K562 (cell line): ENCODE measurements around the gene LMBR1. TPM values are rescaled to one million over a fixed set of nuclear protein-coding genes. Genes with fewer than 3 reads are reported as not detected.
A peak's percentile ranks its signal among the peaks of the same experiment; 100 is the strongest.

Experiments used
- CHD4 ChIP-seq: fragments of 200-600 bp; sonication (generic); IDR thresholded peaks from 3 replicates; pipeline ENCODE4 v1.6.1; 2012; ENCODE audit warnings: low read depth, mild to moderate bottlenecking, mixed read lengths, low read length, inconsistent platforms; ENCODE audit not compliant: insufficient read depth, insufficient replicate concordance, poor library complexity, severe bottlenecking
- CHD7 ChIP-seq: fragments of 200-600 bp; sonication (generic); IDR thresholded peaks from one replicate; pipeline ENCODE4 v1.6.1; 2012; ENCODE audit warnings: mild to moderate bottlenecking, low read depth, low read length, inconsistent platforms
- HNRNPUL1 ChIP-seq: fragments of 200-400 bp; formaldehyde crosslinking; IDR thresholded peaks from 2 replicates; pipeline ENCODE4 v1.6.1; 2017; ENCODE audit warnings: low read length
- MAFK ChIP-seq: IDR thresholded peaks from 2 replicates; pipeline ENCODE4 v1.6.1; 2011; ENCODE audit warnings: low read length, improper control_type of control experiment
- NR3C1 ChIP-seq: sonication (generic); formaldehyde crosslinking; IDR thresholded peaks from 2 replicates; pipeline ENCODE4 v1.8.1; 2022; ENCODE audit warnings: missing genetic modification reagents
- SMARCC2 ChIP-seq: fragments of 450-650 bp; IDR thresholded peaks from 2 replicates; pipeline ENCODE4 v1.6.1; 2017; ENCODE audit warnings: antibody characterized with exemption, moderate library complexity, mild to moderate bottlenecking, low read depth
- SRSF9 ChIP-seq: fragments of 200-400 bp; formaldehyde crosslinking; IDR thresholded peaks from 2 replicates; pipeline ENCODE4 v1.6.1; 2017; ENCODE audit warnings: low read depth, low read length, borderline replicate concordance
- STAT5B ChIP-seq: fragments of 250-450 bp; sonication (Bioruptor Pico); IDR thresholded peaks from 2 replicates; pipeline ENCODE4 v1.8.0; 2021; ENCODE audit warnings: mild to moderate bottlenecking, inconsistent platforms
- TAF9B ChIP-seq: fragments of 450-650 bp; IDR thresholded peaks from 2 replicates; pipeline ENCODE4 v1.6.1; 2018; ENCODE audit warnings: mild to moderate bottlenecking; ENCODE audit not compliant: partially characterized antibody
- USF2 ChIP-seq: sonication (generic); formaldehyde crosslinking; IDR thresholded peaks from 2 replicates; pipeline ENCODE4 v1.5.0; 2020; ENCODE audit warnings: missing genetic modification reagents
- ZC3H4 ChIP-seq: sonication (generic); formaldehyde crosslinking; IDR thresholded peaks from 2 replicates; pipeline ENCODE4 v1.9.0; 2021; ENCODE audit warnings: missing genetic modification reagents, borderline replicate concordance
- ZNF124 ChIP-seq: sonication (generic); formaldehyde crosslinking; IDR thresholded peaks from 2 replicates; pipeline ENCODE4 v1.8.1; 2022; ENCODE audit warnings: missing genetic modification reagents
- ZNF277 ChIP-seq: fragments of 250-450 bp; sonication (Bioruptor Pico); IDR thresholded peaks from 2 replicates; pipeline ENCODE4 v1.8.0; 2022; ENCODE audit warnings: inconsistent platforms, mild to moderate bottlenecking, moderate library complexity, borderline replicate concordance
- ZSCAN29 ChIP-seq: fragments of 450-650 bp; IDR thresholded peaks from 2 replicates; pipeline ENCODE4 v1.6.1; 2017
- polyA plus RNA-seq, 8 experiments: library from polyadenylated mRNA; depleted of rRNA in 4 of 8; stranded (reverse) in 5 of 8; unstranded in 3 of 8; fragments of >200 nt; fragmentation: Nextera tagmentation in 2 of 8; fragmentation: Illumina TruSeq in 1 of 8; extraction: Ambion mirVana in 2 of 8; extraction: Trizol in 1 of 8; gene quantifications; 2 replicates each; pipeline versions ENCODE4 v1.2.1 to v1.2.3, GENCODE V29; 2011 to 2014; ENCODE audit warnings: inconsistent platforms in 1 of 8, missing spikeins in 1 of 8
- total RNA-seq, 7 experiments: library from RNA; depleted of rRNA in 6 of 7; stranded (reverse); fragments of >200 nt in 6 of 7; fragmentation: Illumina TruSeq in 2 of 7; extraction: Trizol in 2 of 7; gene quantifications; 2 replicates each; pipeline versions ENCODE4 v1.2.1 to v1.2.3, GENCODE V29; 2011 to 2021; ENCODE audit warnings: low replicate concordance in 1 of 7

Gene LMBR1
- total and polyA plus RNA-seq, 9 of the 15 experiments (the other 6 are each of a cell fraction or from before 2014, with no cell fraction given) = 7.7 to 90.0 (median 59.9) TPM

- no peak for TF ChIP-seq CHD7
- no peak; the same call in 1 of the 2 replicates for TF ChIP-seq ZSCAN29
- no peak for TF ChIP-seq STAT5B (CRISPR knock-in tag)
- peak; percentile 74 for TF ChIP-seq MAFK
- no peak for TF ChIP-seq ZNF124 (CRISPR knock-in tag)
- no peak for TF ChIP-seq ZNF277 (CRISPR knock-in tag)
- no peak for TF ChIP-seq SRSF9
- no peak for TF ChIP-seq NR3C1 (CRISPR knock-in tag)
- TF ChIP-seq CHD4 = no peak
- TF ChIP-seq HNRNPUL1 = no peak
- no peak for TF ChIP-seq USF2 (CRISPR knock-in tag)
- peak; percentile 84 for TF ChIP-seq TAF9B
- peak; percentile 66 for TF ChIP-seq SMARCC2
- TF ChIP-seq ZC3H4 (CRISPR knock-in tag) = no peak
Measured at GRCh38 chr7:156892821-156893706, at the start of gene LMBR1 (continued).
